ENCODE results near the gene UGT1A5. TPM values are rescaled to one million over a fixed set of nuclear protein-coding genes. Genes with fewer than 3 reads are reported as not detected.
A peak's percentile ranks its signal among the peaks of the same experiment; 100 is the strongest.

Gene UGT1A5
- total RNA-seq, 4 donors from 2014 or later, result 0.56 to 3.2 (median 1.2) TPM

DNA sequence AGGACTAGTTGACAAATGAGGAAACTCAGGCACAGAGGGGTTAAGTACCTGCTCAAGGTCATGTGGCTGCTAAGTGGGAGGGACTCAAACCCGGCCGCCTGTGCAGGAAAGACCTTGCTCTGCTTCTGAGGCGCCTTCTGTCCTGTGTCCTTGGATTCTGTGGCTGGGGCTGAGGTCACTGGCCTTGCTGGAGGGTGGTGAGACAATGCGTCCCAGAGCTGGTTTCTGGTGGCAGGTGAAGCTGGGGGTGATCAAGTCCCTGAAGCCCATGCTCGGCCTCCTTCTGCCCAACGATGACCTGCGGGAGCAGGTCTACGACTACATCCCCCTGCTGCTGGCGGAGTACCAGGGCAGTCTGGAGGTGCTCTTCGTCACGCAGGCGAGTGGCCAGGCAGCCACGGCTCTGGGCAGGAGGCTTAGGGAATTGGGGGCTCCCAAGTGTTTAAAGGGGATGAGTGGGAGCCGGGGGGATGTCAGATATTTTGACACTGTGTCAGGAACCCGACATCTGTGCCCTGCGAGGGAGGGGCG, 81.5 kb downstream of the UGT1A5 start:
- WGBS, result 85% methylated on average over 4 of the region's 17 CpGs
- H3K4me3 ChIP-seq, result no peak overlapping the region
- no peaks in the 10 kb centered on the region for H3K36me3 ChIP-seq
- TF ChIP-seq, protein P1, sequence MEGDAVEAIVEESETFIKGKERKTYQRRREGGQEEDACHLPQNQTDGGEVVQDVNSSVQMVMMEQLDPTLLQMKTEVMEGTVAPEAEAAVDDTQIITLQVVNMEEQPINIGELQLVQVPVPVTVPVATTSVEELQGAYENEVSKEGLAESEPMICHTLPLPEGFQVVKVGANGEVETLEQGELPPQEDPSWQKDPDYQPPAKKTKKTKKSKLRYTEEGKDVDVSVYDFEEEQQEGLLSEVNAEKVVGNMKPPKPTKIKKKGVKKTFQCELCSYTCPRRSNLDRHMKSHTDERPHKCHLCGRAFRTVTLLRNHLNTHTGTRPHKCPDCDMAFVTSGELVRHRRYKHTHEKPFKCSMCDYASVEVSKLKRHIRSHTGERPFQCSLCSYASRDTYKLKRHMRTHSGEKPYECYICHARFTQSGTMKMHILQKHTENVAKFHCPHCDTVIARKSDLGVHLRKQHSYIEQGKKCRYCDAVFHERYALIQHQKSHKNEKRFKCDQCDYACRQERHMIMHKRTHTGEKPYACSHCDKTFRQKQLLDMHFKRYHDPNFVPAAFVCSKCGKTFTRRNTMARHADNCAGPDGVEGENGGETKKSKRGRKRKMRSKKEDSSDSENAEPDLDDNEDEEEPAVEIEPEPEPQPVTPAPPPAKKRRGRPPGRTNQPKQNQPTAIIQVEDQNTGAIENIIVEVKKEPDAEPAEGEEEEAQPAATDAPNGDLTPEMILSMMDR (IDR thresholded peaks at IDR 0.05), result no peak
- TF ChIP-seq EP300 (IDR thresholded peaks at IDR 0.05) (no peak), POLR2A (IDR thresholded peaks at IDR 0.05) (no peak), POLR2AphosphoS5 (IDR thresholded peaks at IDR 0.05) (no peak)
- H3K27ac ChIP-seq, result no peak overlapping the region
- no peaks in the 10 kb centered on the region for H3K4me1 ChIP-seq
- H3K27me3 ChIP-seq, result no peaks in the 10 kb centered on the region
- DNase-seq (ENCODE audit: low spot score in 2 of 2), result peak; percentile 42 to 75
- H3K9me3 ChIP-seq, result no peaks in the 10 kb centered on the region

DNA sequence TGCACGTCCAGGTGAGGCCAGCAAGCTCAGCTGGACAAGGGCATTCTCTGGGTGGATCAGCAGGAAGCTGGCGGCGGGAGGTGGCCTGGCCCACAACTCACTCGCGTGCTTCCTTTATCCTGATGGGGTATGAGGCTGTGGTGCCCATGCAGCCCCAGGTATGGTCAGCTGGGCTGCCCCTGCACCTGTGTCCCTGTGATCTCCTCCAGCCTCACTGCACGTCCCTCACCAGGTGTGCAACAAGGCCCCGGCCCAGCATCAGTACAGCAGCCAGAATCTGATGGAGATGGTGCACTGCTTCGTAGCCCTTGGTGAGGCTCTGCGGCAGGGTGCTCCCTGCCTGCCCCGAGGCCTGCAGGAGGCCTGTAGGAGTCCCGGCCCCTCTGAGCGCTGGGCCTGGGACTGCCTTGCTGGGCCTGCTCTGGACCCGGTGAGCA, 83.0 kb downstream of the UGT1A5 start:
- 50% methylated on average over 7 of the region's 13 CpGs for WGBS
- Histone ChIP-seq H3K9me3 (no peaks in the 10 kb centered on the region), H3K27me3 (no peaks in the 10 kb centered on the region), H3K27ac (no peak overlapping the region), H3K4me1 (no peaks in the 10 kb centered on the region), H3K4me3 (no peak overlapping the region), H3K36me3 (no peaks in the 10 kb centered on the region)
- no peak for DNase-seq (ENCODE audit: low spot score in 2 of 2)
- TF ChIP-seq EP300 (IDR thresholded peaks at IDR 0.05), result no peak

DNA sequence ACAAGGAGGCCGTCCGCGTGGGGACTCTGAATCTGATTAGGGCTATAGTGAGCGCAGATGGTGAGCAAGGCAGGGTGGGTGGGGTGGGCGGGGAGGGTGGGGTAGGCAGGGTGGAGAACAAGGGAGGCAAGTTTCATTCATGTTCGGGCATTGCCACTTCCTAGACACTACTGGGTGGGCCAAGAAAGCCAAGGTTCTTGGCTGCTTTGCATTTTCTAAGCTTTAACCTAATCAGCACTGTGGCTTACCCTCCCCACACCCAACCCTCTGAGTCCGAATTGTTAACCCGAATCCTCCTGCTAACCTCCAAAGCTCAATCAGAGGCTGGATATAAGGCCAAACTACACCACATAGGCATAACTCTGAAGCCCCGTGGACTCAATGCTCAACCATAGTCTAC, 83.5 kb downstream of the UGT1A5 start:
- H3K9me3 ChIP-seq, result no peaks in the 10 kb centered on the region
- H3K4me1 ChIP-seq, result no peaks in the 10 kb centered on the region
- no peak for TF ChIP-seq POLR2AphosphoS5 (IDR thresholded peaks at IDR 0.05)
- TF ChIP-seq, protein P1 (IDR thresholded peaks at IDR 0.05), result no peak
- TF ChIP-seq POLR2A (IDR thresholded peaks at IDR 0.05), result no peak
- WGBS, result 50% methylated on average over 9 of the region's 9 CpGs
- no peak overlapping the region for H3K4me3 ChIP-seq
- H3K27me3 ChIP-seq, result no peaks in the 10 kb centered on the region
- no peak for DNase-seq (ENCODE audit: low spot score in 2 of 2)
- H3K27ac ChIP-seq, result no peak overlapping the region
- no peaks in the 10 kb centered on the region for H3K36me3 ChIP-seq

DNA sequence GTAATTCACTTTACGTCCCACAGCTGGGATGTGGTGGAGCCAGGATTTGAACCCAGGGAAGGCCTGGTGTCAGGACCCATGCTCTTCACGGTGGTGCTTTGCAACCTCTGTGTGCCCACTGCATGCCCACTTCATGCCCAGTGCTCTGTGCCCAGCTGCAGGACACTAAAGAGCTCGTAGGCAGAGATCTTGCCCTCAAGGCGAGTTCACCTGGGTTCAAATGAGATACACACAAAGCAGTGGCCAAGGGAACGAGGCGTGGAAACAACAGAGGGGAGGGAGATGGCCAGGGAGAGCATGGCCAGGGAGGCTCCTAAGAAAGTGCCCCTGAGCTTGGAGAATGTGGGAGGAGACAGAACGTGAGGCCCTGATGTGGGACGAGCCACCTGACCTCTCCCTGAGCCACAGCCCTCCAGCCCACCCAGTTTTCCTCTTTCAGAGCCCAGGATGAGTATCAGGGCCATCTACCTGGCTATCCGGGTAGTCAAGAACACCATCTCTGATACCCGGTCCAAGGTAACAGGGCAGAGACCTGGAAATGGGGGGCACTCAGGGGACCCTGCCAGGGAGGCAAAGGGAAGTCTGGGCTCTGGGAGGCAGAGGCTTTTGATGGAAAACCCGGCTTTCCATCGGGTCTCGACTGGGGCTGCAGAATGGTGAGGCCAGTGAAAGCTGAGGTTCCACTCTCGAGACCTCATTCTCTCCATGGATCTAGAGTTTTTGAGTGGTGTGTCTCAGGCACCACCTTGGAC, 85.8 kb downstream of the UGT1A5 start:
- TF ChIP-seq EP300 (IDR thresholded peaks at IDR 0.05) (no peak), POLR2A (IDR thresholded peaks at IDR 0.05) (no peak), POLR2AphosphoS5 (IDR thresholded peaks at IDR 0.05) (no peak)
- TF ChIP-seq, protein P1 (IDR thresholded peaks at IDR 0.05), result no peak
- Histone ChIP-seq H3K27ac (no peak overlapping the region), H3K27me3 (peaks cover 2% of the 10 kb centered on the region), H3K4me3 (no peak overlapping the region), H3K4me1 (no peaks in the 10 kb centered on the region), H3K9me3 (no peaks in the 10 kb centered on the region), H3K36me3 (no peaks in the 10 kb centered on the region)
- no peak for DNase-seq (ENCODE audit: low spot score in 2 of 2)
- WGBS, result 89% methylated on average over 11 of the region's 14 CpGs

DNA sequence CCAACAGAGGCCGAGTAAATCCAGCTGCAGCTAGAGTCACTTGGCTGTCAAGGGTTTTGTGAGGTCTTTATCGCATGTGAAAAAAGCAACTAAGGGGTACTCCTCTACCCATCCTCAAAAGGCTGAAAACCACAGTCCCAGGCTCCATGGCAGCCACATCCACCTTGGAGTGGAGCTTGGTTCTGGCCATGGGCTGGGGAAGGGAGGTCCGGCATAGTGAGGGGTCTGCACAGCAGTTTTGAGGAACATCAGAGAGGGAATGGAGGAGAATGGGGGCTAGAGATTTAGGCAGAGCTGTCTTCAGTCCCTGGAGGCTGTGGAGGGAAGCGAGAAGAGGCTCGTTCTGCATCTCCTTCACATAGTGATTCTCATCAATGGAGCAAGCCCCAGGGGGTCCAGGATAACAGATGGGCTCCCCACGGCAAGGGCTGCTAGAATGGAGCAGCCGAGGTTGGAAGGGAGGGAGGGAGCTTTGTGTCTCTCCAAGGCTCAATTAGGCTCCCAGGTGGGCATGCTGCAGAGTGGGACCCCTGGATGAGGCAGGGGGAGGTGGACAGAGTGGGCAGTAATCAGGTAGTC, 86.5 kb downstream of the UGT1A5 start:
- H3K4me1 ChIP-seq, result no peaks in the 10 kb centered on the region
- DNase-seq (ENCODE audit: low spot score in 2 of 2), result peak in 1 of 2 donors; percentile 44
- H3K27ac ChIP-seq, result no peak overlapping the region

More for the DNA sequence above, 86.5 kb downstream of the UGT1A5 start:
- H3K27me3 ChIP-seq, result peaks cover 2% of the 10 kb centered on the region
- H3K9me3 ChIP-seq, result no peaks in the 10 kb centered on the region
- WGBS, result 72% methylated on average over 5 of the region's 7 CpGs
- H3K36me3 ChIP-seq, result no peaks in the 10 kb centered on the region
- H3K4me3 ChIP-seq, result no peak overlapping the region
- TF ChIP-seq, protein P1 (IDR thresholded peaks at IDR 0.05), result no peak
- TF ChIP-seq POLR2A (IDR thresholded peaks at IDR 0.05) (no peak), EP300 (IDR thresholded peaks at IDR 0.05) (no peak), POLR2AphosphoS5 (IDR thresholded peaks at IDR 0.05) (no peak)

Measured in suprapubic skin (tissue), 4 donors.